Suprapubic skin (tissue), 4 donors: ENCODE data around the gene GULP1. TPM values are rescaled to one million over a fixed set of nuclear protein-coding genes. Genes with fewer than 3 reads are reported as not detected.

Experiments
- DNase-seq, 2 donors: peaks; one replicate each; pipeline ENCODE4 v3.0.0-alpha.2; 2019; ENCODE audit warnings: low spot score in 2 of 2
- H3K27ac ChIP-seq: fragments of 200-600 bp; sonication (generic); one replicate; pipeline ENCODE4 v1.5.1; 2019
- H3K27me3 ChIP-seq: fragments of 200-600 bp; sonication (generic); one replicate; pipeline ENCODE4 v1.5.1; 2019
- H3K36me3 ChIP-seq: fragments of 200-600 bp; sonication (generic); one replicate; pipeline ENCODE4 v1.5.1; 2019
- H3K4me1 ChIP-seq: fragments of 200-600 bp; sonication (generic); one replicate; pipeline ENCODE4 v1.5.1; 2019
- H3K4me3 ChIP-seq: fragments of 200-600 bp; sonication (generic); one replicate; pipeline ENCODE4 v1.5.1; 2019; ENCODE audit warnings: mild to moderate bottlenecking
- H3K9me3 ChIP-seq: fragments of 200-600 bp; sonication (generic); one replicate; pipeline ENCODE4 v1.5.1; 2019
- CTCF ChIP-seq, 2 donors: fragments of 200-600 bp in 1 of 2; fragments of 450-650 bp in 1 of 2; sonication (generic) in 1 of 2; IDR thresholded peaks; one replicate each; pipeline ENCODE4 v1.5.1; 2016 to 2019; ENCODE audit warnings: antibody characterized with exemption in 2 of 2, mild to moderate bottlenecking in 1 of 2, moderate library complexity in 1 of 2
- EP300 ChIP-seq: sonication (generic); formaldehyde crosslinking; IDR thresholded peaks from one replicate; pipeline ENCODE4 v1.6.1; 2017; ENCODE audit warnings: antibody characterized with exemption
- POLR2A ChIP-seq, 2 donors: fragments of 450-650 bp; IDR thresholded peaks; one replicate each; pipeline ENCODE4 v1.6.1; 2017; ENCODE audit warnings: antibody characterized with exemption in 2 of 2, mild to moderate bottlenecking in 2 of 2, moderate library complexity in 2 of 2
- POLR2AphosphoS5 ChIP-seq, 3 donors: sonication (generic); formaldehyde crosslinking; IDR thresholded peaks; one replicate each; pipeline ENCODE4 v1.6.1; 2017; ENCODE audit warnings: antibody characterized with exemption in 3 of 3
- WGBS: methylation state at CpG from one replicate; pipeline ENCODE4 v1.1.5; 2018; 5-methylcytosine and 5-hydroxymethylcytosine counted together
- total RNA-seq, 4 donors: library from RNA; depleted of rRNA; stranded (reverse); fragments of >200 nt; gene quantifications; one replicate each; pipeline ENCODE4 v1.1.0, GENCODE V29; 2016

Gene GULP1
- total RNA-seq, 4 donors from 2014 or later, result 14.3 to 21.3 (median 17.5) TPM

GRCh38 chr2:188588235-188588634 lies 296.6 kb downstream of the GULP1 start:
- H3K4me1 ChIP-seq, result no peaks in the 10 kb centered on the region
- H3K4me3 ChIP-seq, result no peak overlapping the region
- no peak for DNase-seq
- H3K36me3 ChIP-seq, result no peaks in the 10 kb centered on the region
- H3K9me3 ChIP-seq, result no peaks in the 10 kb centered on the region
- H3K27ac ChIP-seq, result no peak overlapping the region
- TF ChIP-seq POLR2A (IDR thresholded peaks at IDR 0.05) (no peak), POLR2AphosphoS5 (IDR thresholded peaks at IDR 0.05) (no peak), CTCF (IDR thresholded peaks at IDR 0.05) (no peak), EP300 (no peak)
- H3K27me3 ChIP-seq, result no peaks in the 10 kb centered on the region

- H3K4me3 ChIP-seq, result no peak overlapping the region
- no peak overlapping the region for H3K27ac ChIP-seq
- no peaks in the 10 kb centered on the region for H3K27me3 ChIP-seq
- WGBS, result 82% methylated on average over 1 of the region's 1 CpG
- H3K9me3 ChIP-seq, result no peaks in the 10 kb centered on the region
- no peak for DNase-seq
- no peaks in the 10 kb centered on the region for H3K4me1 ChIP-seq
- no peaks in the 10 kb centered on the region for H3K36me3 ChIP-seq
- TF ChIP-seq EP300 (no peak), POLR2AphosphoS5 (IDR thresholded peaks at IDR 0.05) (no peak), POLR2A (IDR thresholded peaks at IDR 0.05) (no peak), CTCF (IDR thresholded peaks at IDR 0.05) (no peak)
These were observed 304.4 kb downstream of the GULP1 start for GRCh38 chr2:188596054-188596453.

- Histone ChIP-seq H3K4me1 (no peaks in the 10 kb centered on the region), H3K27ac (no peak overlapping the region), H3K36me3 (no peaks in the 10 kb centered on the region), H3K9me3 (no peaks in the 10 kb centered on the region), H3K4me3 (no peak overlapping the region), H3K27me3 (no peaks in the 10 kb centered on the region)
- no peak for TF ChIP-seq EP300
- TF ChIP-seq POLR2A (IDR thresholded peaks at IDR 0.05), result no peak
- TF ChIP-seq CTCF (IDR thresholded peaks at IDR 0.05), result no peak
- TF ChIP-seq POLR2AphosphoS5 (IDR thresholded peaks at IDR 0.05), result no peak
- 87% methylated on average over 1 of the region's 1 CpG for WGBS
- DNase-seq, result no peak
These were observed 306.9 kb downstream of the GULP1 start for GRCh38 chr2:188598551-188598950.

GRCh38 chr2:188599140-188599539 lies 307.5 kb downstream of the GULP1 start:
- Histone ChIP-seq H3K27me3 (no peaks in the 10 kb centered on the region), H3K36me3 (no peaks in the 10 kb centered on the region), H3K9me3 (no peaks in the 10 kb centered on the region), H3K4me3 (no peak overlapping the region), H3K4me1 (no peaks in the 10 kb centered on the region), H3K27ac (no peak overlapping the region)
- WGBS, result 50% methylated on average over 2 of the region's 2 CpGs
- no peak for DNase-seq
- TF ChIP-seq EP300, result no peak
- no peak for TF ChIP-seq POLR2AphosphoS5 (IDR thresholded peaks at IDR 0.05)
- TF ChIP-seq POLR2A (IDR thresholded peaks at IDR 0.05), result no peak
- no peak for TF ChIP-seq CTCF (IDR thresholded peaks at IDR 0.05)

GRCh38 chr2:188600536-188601210 lies 309.0 kb downstream of the GULP1 start:
- WGBS, result 75% methylated on average over 5 of the region's 5 CpGs
- DNase-seq, result no peak
- Histone ChIP-seq H3K36me3 (no peaks in the 10 kb centered on the region), H3K27me3 (no peaks in the 10 kb centered on the region), H3K4me3 (no peak overlapping the region), H3K27ac (no peak overlapping the region), H3K9me3 (no peaks in the 10 kb centered on the region), H3K4me1 (no peaks in the 10 kb centered on the region)
- TF ChIP-seq POLR2A (IDR thresholded peaks at IDR 0.05) (no peak), CTCF (IDR thresholded peaks at IDR 0.05) (no peak), EP300 (no peak), POLR2AphosphoS5 (IDR thresholded peaks at IDR 0.05) (no peak)
